GM12801 (cell line): ENCODE results near the gene RADX.

Experiments used
- TF ChIP-seq, protein P1 (sequence below): IDR thresholded peaks from one replicate; pipeline ENCODE4 v1.5.1; 2011; ENCODE audit warnings: control low read depth; ENCODE audit not compliant: insufficient read length; ENCODE audit errors: extremely low read depth

Gene RADX

GRCh38 chrX:106692425-106693065 is 80.8 kb downstream of the RADX start:
- TF ChIP-seq, protein P1, sequence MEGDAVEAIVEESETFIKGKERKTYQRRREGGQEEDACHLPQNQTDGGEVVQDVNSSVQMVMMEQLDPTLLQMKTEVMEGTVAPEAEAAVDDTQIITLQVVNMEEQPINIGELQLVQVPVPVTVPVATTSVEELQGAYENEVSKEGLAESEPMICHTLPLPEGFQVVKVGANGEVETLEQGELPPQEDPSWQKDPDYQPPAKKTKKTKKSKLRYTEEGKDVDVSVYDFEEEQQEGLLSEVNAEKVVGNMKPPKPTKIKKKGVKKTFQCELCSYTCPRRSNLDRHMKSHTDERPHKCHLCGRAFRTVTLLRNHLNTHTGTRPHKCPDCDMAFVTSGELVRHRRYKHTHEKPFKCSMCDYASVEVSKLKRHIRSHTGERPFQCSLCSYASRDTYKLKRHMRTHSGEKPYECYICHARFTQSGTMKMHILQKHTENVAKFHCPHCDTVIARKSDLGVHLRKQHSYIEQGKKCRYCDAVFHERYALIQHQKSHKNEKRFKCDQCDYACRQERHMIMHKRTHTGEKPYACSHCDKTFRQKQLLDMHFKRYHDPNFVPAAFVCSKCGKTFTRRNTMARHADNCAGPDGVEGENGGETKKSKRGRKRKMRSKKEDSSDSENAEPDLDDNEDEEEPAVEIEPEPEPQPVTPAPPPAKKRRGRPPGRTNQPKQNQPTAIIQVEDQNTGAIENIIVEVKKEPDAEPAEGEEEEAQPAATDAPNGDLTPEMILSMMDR: no peak

DNA sequence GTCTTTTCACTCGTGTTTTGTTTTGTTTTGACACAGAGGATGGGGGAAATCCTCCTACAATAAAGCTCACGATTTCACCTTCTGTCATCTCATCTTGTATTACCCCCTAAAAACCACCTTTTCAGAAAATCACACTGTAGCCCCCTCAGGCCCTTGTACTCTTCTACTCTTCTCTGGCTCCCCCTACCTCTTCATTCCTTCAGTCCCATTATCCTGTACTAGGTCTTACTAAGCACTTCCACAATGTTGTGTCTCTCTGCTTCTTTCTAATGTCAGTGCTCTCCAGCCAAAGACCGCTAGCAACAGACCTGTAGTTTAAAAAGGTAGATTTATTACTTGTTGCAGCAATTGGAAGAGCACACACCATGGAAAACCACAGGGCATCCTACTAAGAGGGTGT is 84.7 kb downstream of the RADX start:
- TF ChIP-seq, protein P1: no peak

DNA sequence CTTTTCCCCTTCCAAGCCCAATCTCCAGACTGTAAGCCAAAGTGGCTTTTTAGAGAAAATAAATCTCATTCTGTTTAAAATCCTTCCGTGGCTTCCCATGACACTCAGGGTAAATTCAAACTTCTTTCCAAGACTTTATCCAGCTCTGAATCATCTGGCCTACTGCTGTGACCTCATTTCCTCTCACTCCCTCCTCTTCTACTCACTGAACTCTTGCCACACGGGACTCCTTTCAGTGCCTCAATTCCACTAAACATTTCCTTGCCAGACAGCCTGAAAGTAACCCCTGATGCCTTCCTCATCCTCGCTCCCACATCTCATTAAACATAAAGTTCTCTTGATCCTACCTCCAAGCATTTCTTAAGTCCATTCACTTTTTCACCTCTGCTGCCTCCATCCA is 86.9 kb downstream of the RADX start:
- TF ChIP-seq, protein P1: no peak

GRCh38 chrX:106702636-106703035 is 90.9 kb downstream of the RADX start:
- TF ChIP-seq, protein P1: no peak

DNA sequence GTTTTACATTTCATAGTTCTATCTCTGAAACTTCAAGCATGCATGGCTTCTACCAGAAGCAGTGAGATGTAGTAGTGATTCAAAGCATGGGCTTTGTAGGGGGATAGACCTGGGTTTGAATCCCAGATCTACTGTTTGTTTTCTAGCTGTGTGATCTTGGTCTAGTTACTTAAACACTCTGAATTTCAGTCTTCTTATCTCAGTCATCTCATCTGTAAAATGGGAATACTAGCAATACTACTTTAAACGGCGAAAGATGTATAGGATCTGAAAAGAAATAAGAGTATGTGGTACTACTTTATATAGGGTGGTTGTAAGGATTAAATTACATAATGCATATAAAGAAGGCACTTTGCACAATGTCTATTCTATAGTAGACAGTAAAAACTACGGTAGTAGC is 94.7 kb downstream of the RADX start:
- TF ChIP-seq, protein P1: no peak

- TF ChIP-seq, protein P1: no peak
Observed at GRCh38 chrX:106707771-106708454, 96.1 kb downstream of the RADX start.

DNA sequence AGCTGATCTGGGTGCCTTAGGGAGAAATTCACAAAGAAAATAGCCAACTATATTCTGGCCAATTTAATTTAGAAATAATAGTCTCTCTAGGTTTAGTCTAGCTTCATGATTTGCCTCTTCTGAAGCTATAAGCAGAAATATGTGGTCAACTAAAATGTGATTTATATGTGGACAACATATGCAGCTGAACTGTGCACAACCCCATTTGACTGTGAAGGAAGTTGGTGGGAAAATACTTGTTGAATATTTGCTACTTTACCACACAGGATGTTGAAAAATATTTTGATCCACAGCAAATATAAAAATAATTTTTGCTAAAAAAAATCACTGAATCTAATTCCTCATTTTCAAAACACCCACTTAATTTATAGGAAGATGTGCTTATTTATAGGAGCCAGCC is 99.0 kb downstream of the RADX start:
- TF ChIP-seq, protein P1: no peak
